GM12878 (cell line): ENCODE measurements around the gene WWOX.

Experiments used
- CREM ChIP-seq: IDR thresholded peaks from 2 replicates; pipeline ENCODE4 v1.6.1; 2014; ENCODE audit warnings: antibody characterized with exemption, low read depth
- CTCF ChIP-seq, 3 experiments: IDR thresholded peaks in 2 of 3; conservative IDR thresholded peaks in 1 of 3; 2 replicates each; pipeline ENCODE4 v1.5.1; 2011; ENCODE audit warnings: low read depth in 3 of 3, low read length in 3 of 3, mild to moderate bottlenecking in 3 of 3, control low read depth in 2 of 3, moderate library complexity in 2 of 3, inconsistent platforms in 1 of 3, mixed read lengths in 1 of 3; ENCODE audit not compliant: control insufficient read depth in 2 of 3, insufficient read depth in 1 of 3; ENCODE audit errors: extremely low read depth in 1 of 3
- EGR1 ChIP-seq, 2 experiments: IDR thresholded peaks; 1 replicate in 1 of 2; 2 replicates in 1 of 2; pipeline ENCODE4 v1.6.1; 2011 to 2012; ENCODE audit warnings: low read depth in 2 of 2, low read length in 2 of 2, borderline replicate concordance in 1 of 2, mild to moderate bottlenecking in 1 of 2, moderate library complexity in 1 of 2
- MAX ChIP-seq: IDR thresholded peaks from 2 replicates; pipeline ENCODE4 v1.6.1; 2012; ENCODE audit warnings: low read depth, low read length, improper control_type of control experiment
- NR2C2 ChIP-seq: IDR thresholded peaks from 2 replicates; pipeline ENCODE4 v1.6.1; 2011; ENCODE audit warnings: borderline replicate concordance, low read depth; ENCODE audit not compliant: control insufficient read depth, insufficient read length
- YBX1 ChIP-seq: fragments of 450-650 bp; IDR thresholded peaks from 2 replicates; pipeline ENCODE4 v1.6.1; 2016; ENCODE audit warnings: antibody characterized with exemption
- TF ChIP-seq, protein P1 (sequence below): fragments of 450-650 bp; IDR thresholded peaks from 2 replicates; pipeline ENCODE4 v1.6.1; 2016; ENCODE audit warnings: mild to moderate bottlenecking

- TF ChIP-seq CTCF (IDR thresholded peaks at IDR 0.05 in 2 of 3, conservative IDR thresholded peaks at IDR 0.05 in 1 of 3; ENCODE audit: control insufficient read depth in 2 of 3, extremely low read depth in 1 of 3, insufficient read depth in 1 of 3, low read depth in 3 of 3, low read length in 3 of 3) (no peak), MAX (no peak), NR2C2 (no peak), EGR1 (IDR thresholded peaks at IDR 0.05; ENCODE audit: borderline replicate concordance in 1 of 2, low read depth in 2 of 2, low read length in 2 of 2) (no peak), YBX1 (no peak), CREM (no peak)
- TF ChIP-seq, protein P1, sequence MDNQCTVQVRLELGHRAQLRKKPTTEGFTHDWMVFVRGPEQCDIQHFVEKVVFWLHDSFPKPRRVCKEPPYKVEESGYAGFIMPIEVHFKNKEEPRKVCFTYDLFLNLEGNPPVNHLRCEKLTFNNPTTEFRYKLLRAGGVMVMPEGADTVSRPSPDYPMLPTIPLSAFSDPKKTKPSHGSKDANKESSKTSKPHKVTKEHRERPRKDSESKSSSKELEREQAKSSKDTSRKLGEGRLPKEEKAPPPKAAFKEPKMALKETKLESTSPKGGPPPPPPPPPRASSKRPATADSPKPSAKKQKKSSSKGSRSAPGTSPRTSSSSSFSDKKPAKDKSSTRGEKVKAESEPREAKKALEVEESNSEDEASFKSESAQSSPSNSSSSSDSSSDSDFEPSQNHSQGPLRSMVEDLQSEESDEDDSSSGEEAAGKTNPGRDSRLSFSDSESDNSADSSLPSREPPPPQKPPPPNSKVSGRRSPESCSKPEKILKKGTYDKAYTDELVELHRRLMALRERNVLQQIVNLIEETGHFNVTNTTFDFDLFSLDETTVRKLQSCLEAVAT: no peak
These were observed 48.5 kb downstream of the WWOX start for GRCh38 chr16:78147911-78148401.
